Fibroblast of lung (primary cell): ENCODE results near the gene ANKRD49.

Experiments
- CTCF ChIP-seq, 2 donors: IDR thresholded peaks in 1 of 2; conservative IDR thresholded peaks in 1 of 2; 1 replicate in 1 of 2; 2 replicates in 1 of 2; pipeline ENCODE4 v1.5.1; 2011 to 2012; ENCODE audit warnings: low read length in 2 of 2, control low read depth in 1 of 2, inconsistent platforms in 1 of 2, low read depth in 1 of 2, mild to moderate bottlenecking in 1 of 2
- EZH2 ChIP-seq: IDR thresholded peaks from 2 replicates; pipeline ENCODE4 v1.5.1; 2012; ENCODE audit warnings: low read length, control low read depth, mild to moderate bottlenecking; ENCODE audit errors: missing control alignments

DNA sequence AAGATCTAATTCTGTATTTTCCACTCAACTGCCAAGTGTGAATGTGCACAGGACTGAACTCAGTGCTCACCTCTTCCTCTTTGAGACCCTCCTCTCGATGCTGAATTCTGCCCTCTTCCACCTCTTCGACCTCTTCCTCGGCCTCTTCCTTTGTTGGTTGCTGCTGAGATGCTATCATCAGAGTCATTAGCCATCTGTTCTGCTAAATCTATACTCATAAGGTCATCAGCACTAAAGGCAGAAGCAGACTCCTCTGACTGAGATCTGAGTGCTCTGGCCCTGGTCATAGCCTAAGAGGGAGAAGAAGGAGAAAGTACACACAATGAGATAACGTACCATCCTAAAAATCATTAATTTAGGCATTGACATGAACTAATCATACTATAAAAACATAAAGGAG lies 46.6 kb upstream of the ANKRD49 start:
- TF ChIP-seq CTCF (conservative IDR thresholded peaks at IDR 0.05 in 1 of 2, IDR thresholded peaks at IDR 0.05 in 1 of 2; ENCODE audit: low read depth in 1 of 2, low read length in 2 of 2): no peak
- TF ChIP-seq EZH2: no peak
